HepG2 (cell line): ENCODE data around the gene GRM1. TPM values are rescaled to one million over a fixed set of nuclear protein-coding genes. Genes with fewer than 3 reads are reported as not detected.

Experiments
- ATAC-seq: fragments of 200-7000 bp; cut with Tn5 transposase; 3 replicates; pipeline ENCODE4 v1.9.1; 2020; ENCODE audit warnings: mild to moderate bottlenecking, moderate library complexity
- BruUV-seq: library from RNA; stranded (reverse); fragments of 400-500 nt; replicated peaks from 2 replicates; lab custom pipeline; 2021; lab: Mats Ljungman, UMichigan
- CTCF ChIA-PET: fragments of 300-600 bp; formaldehyde crosslinking; extraction: SDS; loops from one replicate; lab custom pipeline; 2021; ENCODE audit warnings: low total read pairs, inconsistent platforms, low intra/inter-chr PET ratio; lab: Yijun Ruan, JAX
- POLR2A ChIA-PET: fragments of 350-600 bp; sonication (Branson Sonifier 250); formaldehyde crosslinking; loops from one replicate; lab custom pipeline; 2020; ENCODE audit warnings: antibody characterized with exemption, inconsistent platforms; lab: Yijun Ruan, JAX
- DNase-seq: peaks from one replicate; pipeline ENCODE4 v3.0.0-alpha.2; 2015; ENCODE audit warnings: low spot score
- FAIRE-seq: peaks from 3 replicates; lab custom pipeline; 2011; peaks lifted over from hg19 to GRCh38; lab: Jason Lieb, UNC
- H2AFZ ChIP-seq: one replicate; pipeline ENCODE4 v1.6.1; 2011; ENCODE audit warnings: low read length, inconsistent platforms
- H3K27ac ChIP-seq: fragments of 300-600 bp; 3 replicates; pipeline ENCODE4 v1.8.0; 2011; ENCODE audit warnings: mixed run types, mild to moderate bottlenecking, mixed read lengths, low read length, inconsistent platforms; ENCODE audit not compliant: insufficient read depth; ENCODE audit errors: extremely low read length
- H3K27me3 ChIP-seq, 2 experiments: fragments of 200-600 bp in 1 of 2; 2 replicates in 1 of 2; 3 replicates in 1 of 2; pipeline versions ENCODE4 v1.6.0 to v1.8.0; 2011; ENCODE audit warnings: low read length in 2 of 2, mild to moderate bottlenecking in 2 of 2, moderate library complexity in 2 of 2, inconsistent platforms in 1 of 2; ENCODE audit not compliant: insufficient read depth in 2 of 2, control insufficient read depth in 1 of 2
- H3K36me3 ChIP-seq, 2 experiments: fragments of 200-600 bp in 1 of 2; replicated peaks in 1 of 2; 2 replicates in 1 of 2; 3 replicates in 1 of 2; pipeline versions ENCODE4 v1.5.1 to v1.8.0; 2011; ENCODE audit warnings: low read length in 2 of 2, inconsistent platforms in 1 of 2; ENCODE audit not compliant: insufficient read depth in 2 of 2, control insufficient read depth in 1 of 2
- H3K4me1 ChIP-seq: 2 replicates; pipeline ENCODE4 v1.5.1; 2012; ENCODE audit warnings: low read length, inconsistent platforms; ENCODE audit not compliant: insufficient read depth
- H3K4me2 ChIP-seq: 2 replicates; pipeline ENCODE4 v1.6.0; 2011; ENCODE audit warnings: low read depth, low read length, inconsistent platforms
- H3K4me3 ChIP-seq, 3 experiments: fragments of 200-600 bp in 1 of 3; sonication (generic), shearing (Covaris generic) in 1 of 3; replicated peaks in 1 of 3; 2 replicates each; pipeline ENCODE4 v1.5.1; 2011 to 2016; ENCODE audit warnings: low read length in 3 of 3, inconsistent platforms in 2 of 3, low read depth in 2 of 3, mild to moderate bottlenecking in 2 of 3, control low read depth in 1 of 3, mixed read lengths in 1 of 3; ENCODE audit not compliant: insufficient read depth in 1 of 3
- H3K79me2 ChIP-seq: one replicate; pipeline ENCODE4 v1.6.1; 2011; ENCODE audit warnings: low read length, inconsistent platforms; ENCODE audit not compliant: insufficient read depth
- H3K9ac ChIP-seq: 2 replicates; pipeline ENCODE4 v1.6.0; 2011; ENCODE audit warnings: mild to moderate bottlenecking, low read depth, low read length, inconsistent platforms; ENCODE audit not compliant: insufficient read depth
- H3K9me3 ChIP-seq: 2 replicates; pipeline ENCODE4 v1.5.1; 2012; ENCODE audit warnings: mild to moderate bottlenecking, low read length
- H4K20me1 ChIP-seq: 2 replicates; pipeline ENCODE4 v1.6.0; 2011; ENCODE audit warnings: inconsistent platforms, mild to moderate bottlenecking, low read length, moderate library complexity; ENCODE audit not compliant: insufficient read depth
- CSRNP2 ChIP-seq: sonication (generic); formaldehyde crosslinking; conservative IDR thresholded peaks from 2 replicates; pipeline ENCODE4 v1.8.0; 2022; ENCODE audit warnings: low read depth, missing genetic modification reagents
- DNMT3B ChIP-seq: conservative IDR thresholded peaks from 2 replicates; pipeline ENCODE4 v1.6.1; 2016; ENCODE audit warnings: missing biosample characterization, control low read depth
- E2F1 ChIP-seq: sonication (generic); formaldehyde crosslinking; IDR thresholded peaks from 2 replicates; pipeline ENCODE4 v1.5.0; 2020; ENCODE audit warnings: missing genetic modification reagents
- FLYWCH1 ChIP-seq: sonication (generic); formaldehyde crosslinking; IDR thresholded peaks from 2 replicates; pipeline ENCODE4 v1.8.1; 2023; ENCODE audit warnings: mild to moderate bottlenecking, missing genetic modification reagents
- FOXO4 ChIP-seq: sonication (generic); formaldehyde crosslinking; conservative IDR thresholded peaks from 2 replicates; pipeline ENCODE4 v1.8.1; 2023; ENCODE audit warnings: missing genetic modification reagents
- KDM3A ChIP-seq: IDR thresholded peaks from 2 replicates; pipeline ENCODE4 v1.6.1; 2018; ENCODE audit warnings: low read depth, missing compliant biosample characterization
- MLLT10 ChIP-seq: sonication (generic); formaldehyde crosslinking; IDR thresholded peaks from 2 replicates; pipeline ENCODE4 v1.4.0; 2020; ENCODE audit warnings: missing genetic modification reagents
- MTF2 ChIP-seq: sonication (generic); formaldehyde crosslinking; IDR thresholded peaks from 2 replicates; pipeline ENCODE4 v1.5.0; 2020; ENCODE audit warnings: missing genetic modification reagents, borderline replicate concordance
- PCBP2 ChIP-seq: fragments of 200-400 bp; formaldehyde crosslinking; optimal IDR thresholded peaks from 2 replicates; pipeline ENCODE3; 2018; ENCODE audit warnings: low read length, low read depth; ENCODE audit not compliant: poor library complexity, severe bottlenecking
- SALL2 ChIP-seq: sonication (generic); formaldehyde crosslinking; IDR thresholded peaks from 2 replicates; pipeline ENCODE4 v1.8.1; 2023; ENCODE audit warnings: mild to moderate bottlenecking, missing genetic modification reagents, inconsistent platforms
- SNAPC5 ChIP-seq: sonication (generic); formaldehyde crosslinking; IDR thresholded peaks from 2 replicates; pipeline ENCODE4 v1.8.1; 2023; ENCODE audit warnings: mild to moderate bottlenecking, missing genetic modification reagents, borderline replicate concordance
- TFDP2 ChIP-seq: sonication (generic); formaldehyde crosslinking; IDR thresholded peaks from 2 replicates; pipeline ENCODE4 v1.4.0; 2020; ENCODE audit warnings: missing genetic modification reagents
- YEATS4 ChIP-seq: sonication (generic); formaldehyde crosslinking; IDR thresholded peaks from 2 replicates; pipeline ENCODE4 v1.4.0; 2020; ENCODE audit warnings: missing genetic modification reagents, borderline replicate concordance
- ZNF207 ChIP-seq: fragments of 450-650 bp; IDR thresholded peaks from 2 replicates; pipeline ENCODE4 v1.6.1; 2016; ENCODE audit warnings: antibody characterized with exemption, borderline replicate concordance
- ZNF224 ChIP-seq: sonication (generic); formaldehyde crosslinking; IDR thresholded peaks from 2 replicates; pipeline ENCODE4 v1.5.0; 2020; ENCODE audit warnings: mild to moderate bottlenecking, missing genetic modification reagents
- ZNF580 ChIP-seq: IDR thresholded peaks from 2 replicates; pipeline ENCODE4 v1.6.1; 2016; ENCODE audit warnings: low read depth, borderline replicate concordance
- WGBS: methylation state at CpG from one replicate; pipeline ENCODE4 v1.1.6; 2017; ENCODE audit warnings: low lambda C conversion rate; 5-methylcytosine and 5-hydroxymethylcytosine counted together
- in situ Hi-C: cut with HindIII; loops from 2 replicates; pipeline ENCODE4 v1.10.0; 2017; ENCODE audit warnings: low pct_unique_long_range_greater_than_20kb; ENCODE audit not compliant: extremely low pct_ligation_motif_present
- intact Hi-C: fragments of 100-400 bp; cut with micrococcal nuclease; formaldehyde crosslinking; loops from one replicate; pipeline ENCODE4 v1.10.0; 2022; ENCODE audit not compliant: unreplicated experiment
- polyA plus RNA-seq, 8 experiments: library from polyadenylated mRNA; depleted of rRNA in 3 of 8; stranded (reverse) in 7 of 8; unstranded in 1 of 8; fragments of >200 nt; fragmentation: Illumina TruSeq in 4 of 8; extraction: Trizol in 4 of 8; gene quantifications; 2 replicates each; pipeline versions ENCODE4 v1.2.1 to v1.2.3, GENCODE V29; 2011 to 2016; ENCODE audit warnings: low read depth in 4 of 8, missing spikeins in 1 of 8, mixed read lengths in 1 of 8; ENCODE audit not compliant: insufficient read depth in 1 of 8
- total RNA-seq, 5 experiments: library from RNA; depleted of rRNA; stranded (reverse); fragments of >200 nt; fragmentation: Illumina TruSeq; extraction: Trizol; gene quantifications; 2 replicates each; pipeline ENCODE4 v1.2.3, GENCODE V29; 2016; ENCODE audit warnings: low read depth in 1 of 5

The GRM1 gene
- total and polyA plus RNA-seq, 2 of the 13 experiments (the other 11 are each of a cell fraction or from before 2014, with no cell fraction given) = 0.09 TPM; not detected in 1

GRCh38 chr6:146028252-146028795 is 538 bp upstream of the GRM1 start (continued):
- TF ChIP-seq YEATS4 (CRISPR knock-in tag) (peak; percentile 72), FLYWCH1 (no peak), SNAPC5 (CRISPR knock-in tag) (peak; percentile 93), E2F1 (CRISPR knock-in tag) (peak; percentile 71; the same call in 1 of the 2 replicates), TFDP2 (peak; percentile 58; the same call in 1 of the 2 replicates)

GRCh38 chr6:146029573-146030184 is 817 bp downstream of the GRM1 start:
- FAIRE-seq = no peak
- no peak for DNase-seq
- Histone ChIP-seq H3K9me3 (no peaks in the 10 kb centered on the region), H2AFZ (no peak overlapping the region), H3K36me3 (no peaks in the 10 kb centered on the region), H3K4me1 (no peaks in the 10 kb centered on the region), H3K27ac (no peak overlapping the region), H4K20me1 (no peaks in the 10 kb centered on the region; the same call in 1 of the 2 replicates), H3K4me3 (no peak overlapping the region), H3K9ac (no peak overlapping the region), H3K4me2 (no peak overlapping the region), H3K27me3 (no peaks in the 10 kb centered on the region), H3K79me2 (no peaks in the 10 kb centered on the region)
- BruUV-seq = no TSS peak
- in situ Hi-C loops (no loop called here), intact Hi-C loops (no loop called here)
- POLR2A ChIA-PET = no interaction called here
- ATAC-seq = no peak
- CTCF ChIA-PET = no interaction called here
- WGBS = 25% methylated on average over 16 of the region's 25 CpGs
- TF ChIP-seq ZNF224 (CRISPR knock-in tag) (no peak), MTF2 (CRISPR knock-in tag) (no peak), MLLT10 (CRISPR knock-in tag) (no peak), DNMT3B (no peak), KDM3A (CRISPR knock-in tag) (no peak), CSRNP2 (CRISPR knock-in tag) (no peak), SALL2 (no peak), ZNF207 (no peak), FOXO4 (CRISPR knock-in tag) (no peak), ZNF580 (CRISPR knock-in tag) (no peak), PCBP2 (no peak)
